Mesangial cell (primary cell): Measurements from ENCODE around the gene CHRNA5. TPM values are rescaled to one million over a fixed set of nuclear protein-coding genes. Genes with fewer than 3 reads are reported as not detected.

Source experiments
- total RNA-seq: library from RNA; depleted of rRNA; stranded (reverse); fragments of >200 nt; gene quantifications from 2 replicates; pipeline ENCODE4 v1.2.3, GENCODE V29; 2015

CHRNA5 gene
- 1.8 and 6.0 TPM in 2 replicates for total RNA-seq

DNA sequence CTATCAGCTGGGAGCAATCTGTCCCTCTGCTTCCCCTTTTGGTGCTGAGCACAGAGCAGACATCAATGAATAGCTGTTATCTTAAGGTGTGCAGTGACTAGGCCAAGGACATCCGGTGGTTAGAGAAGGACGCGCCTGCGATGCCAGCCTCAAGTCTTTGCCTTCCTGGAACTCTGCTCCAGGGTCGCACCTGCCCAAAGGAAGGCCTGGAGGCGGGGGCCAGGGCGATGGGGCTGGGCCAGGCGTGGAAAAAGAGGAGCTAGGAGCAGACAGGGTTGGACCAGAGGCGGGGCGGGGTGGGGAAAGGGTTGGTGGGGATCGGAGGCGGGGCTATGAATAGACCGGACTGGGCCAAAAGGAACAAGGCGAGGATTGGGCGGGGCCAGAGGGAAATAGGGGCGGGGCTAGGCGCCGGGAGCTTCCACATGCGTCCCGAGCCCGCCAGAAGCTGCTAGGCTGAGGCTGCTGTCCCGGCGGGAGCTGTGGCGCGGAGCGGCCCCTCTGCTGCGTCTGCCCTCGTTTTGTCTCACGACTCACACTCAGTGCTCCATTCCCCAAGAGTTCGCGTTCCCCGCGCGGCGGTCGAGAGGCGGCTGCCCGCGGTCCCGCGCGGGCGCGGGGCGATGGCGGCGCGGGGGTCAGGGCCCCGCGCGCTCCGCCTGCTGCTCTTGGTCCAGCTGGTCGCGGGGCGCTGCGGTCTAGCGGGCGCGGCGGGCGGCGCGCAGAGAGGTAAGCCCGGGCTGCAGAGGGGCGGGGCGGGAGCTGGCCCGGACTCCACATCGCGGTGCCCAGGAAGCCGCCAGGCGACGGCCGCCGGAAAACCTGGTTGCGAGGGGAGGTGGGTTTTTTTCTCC, at the start of gene CHRNA5:
CHRNA5 (plus strand) TSS at position 424 of the 854 bp plus-strand sequence; CDS start at position 624, 200 bp downstream.

DNA sequence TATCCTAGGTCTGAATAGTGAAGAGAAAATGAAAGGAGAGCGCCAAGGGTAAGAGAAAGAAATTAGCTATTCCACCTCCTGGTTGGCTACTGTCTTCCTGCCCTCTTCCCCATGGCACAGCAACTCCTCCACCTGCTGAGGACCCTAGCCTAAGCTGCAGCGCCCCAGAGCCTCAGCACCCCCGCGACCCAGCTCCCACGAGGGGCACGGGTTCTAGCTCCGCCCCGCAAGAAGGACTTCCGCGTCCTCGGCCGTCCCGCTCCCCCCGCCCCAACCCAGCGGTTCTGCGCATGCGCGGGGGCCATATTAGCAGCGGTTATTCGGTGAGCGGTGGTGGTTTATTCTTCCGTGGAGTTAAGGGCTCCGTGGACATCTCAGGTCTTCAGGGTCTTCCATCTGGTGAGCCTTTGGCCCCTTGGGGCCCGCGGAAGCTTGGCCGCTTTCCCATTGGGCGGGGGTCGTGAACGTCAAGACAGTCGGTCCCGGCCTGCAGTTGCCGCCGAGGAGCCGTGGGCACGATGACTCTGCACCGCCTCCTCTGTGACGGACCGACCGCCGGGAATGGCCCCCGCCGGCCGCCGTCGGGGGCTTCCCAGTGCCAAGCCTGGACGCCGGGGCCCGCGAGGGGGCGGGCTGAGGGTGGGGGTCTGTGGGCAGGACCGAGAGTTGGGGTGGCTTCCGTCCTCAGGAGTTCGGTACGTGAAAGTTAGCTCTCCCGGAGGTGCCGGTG, 25.0 kb upstream of the CHRNA5 start, which contains the start of gene PSMA4:
PSMA4 (plus strand) TSS at position 304 of the 730 bp plus-strand sequence. CDS start 1,484 bp downstream, outside the sequence.

DNA sequence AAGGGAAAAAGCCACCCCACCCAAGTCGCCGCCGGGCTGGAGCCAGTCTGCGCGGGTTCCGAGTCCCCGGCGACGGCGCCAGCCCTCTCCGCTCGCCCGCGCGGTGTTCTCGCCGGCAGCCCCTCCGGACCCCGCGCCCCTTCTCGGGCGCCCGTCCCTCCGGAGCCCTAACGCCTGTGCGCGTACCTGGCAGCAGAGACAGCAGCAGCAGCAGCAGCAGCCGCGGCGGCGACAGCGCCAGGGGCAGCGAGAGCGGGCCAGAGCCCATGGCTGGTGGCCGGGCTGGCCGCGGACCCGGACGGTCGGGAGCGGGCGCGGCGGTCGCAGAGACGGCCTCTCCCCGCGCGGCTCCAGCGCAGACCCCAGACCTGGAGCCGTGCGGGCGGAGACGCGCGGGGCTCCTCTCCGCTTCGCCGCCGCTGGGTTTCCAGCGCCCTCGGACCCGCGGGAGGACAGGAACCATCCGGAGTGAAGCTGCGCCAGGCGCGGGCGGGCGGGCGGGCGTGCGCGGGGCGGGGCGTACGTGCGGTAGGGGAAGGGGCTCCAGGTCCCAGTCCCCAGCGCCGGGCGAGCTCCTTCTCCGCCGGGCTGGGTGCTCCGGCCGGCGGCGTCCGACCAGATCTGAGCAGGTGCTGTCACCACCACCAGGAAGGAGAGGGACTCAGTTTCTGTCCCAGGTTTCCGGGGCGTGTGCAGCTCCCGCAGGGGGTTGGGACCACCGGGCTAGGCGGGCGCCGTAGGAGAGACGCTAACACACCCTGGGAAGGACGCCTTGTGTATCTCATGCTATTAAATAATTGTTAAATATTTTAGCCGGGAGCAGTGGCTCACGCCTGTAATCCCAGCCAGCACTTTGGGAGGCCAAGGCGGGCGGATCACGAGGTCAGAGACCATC, 55.5 kb downstream of the CHRNA5 start, which contains the start of gene CHRNA3:
CHRNA3 (minus strand) TSS at position 470 of the 895 bp plus-strand sequence; CDS start at position 268, 202 bp downstream.

DNA sequence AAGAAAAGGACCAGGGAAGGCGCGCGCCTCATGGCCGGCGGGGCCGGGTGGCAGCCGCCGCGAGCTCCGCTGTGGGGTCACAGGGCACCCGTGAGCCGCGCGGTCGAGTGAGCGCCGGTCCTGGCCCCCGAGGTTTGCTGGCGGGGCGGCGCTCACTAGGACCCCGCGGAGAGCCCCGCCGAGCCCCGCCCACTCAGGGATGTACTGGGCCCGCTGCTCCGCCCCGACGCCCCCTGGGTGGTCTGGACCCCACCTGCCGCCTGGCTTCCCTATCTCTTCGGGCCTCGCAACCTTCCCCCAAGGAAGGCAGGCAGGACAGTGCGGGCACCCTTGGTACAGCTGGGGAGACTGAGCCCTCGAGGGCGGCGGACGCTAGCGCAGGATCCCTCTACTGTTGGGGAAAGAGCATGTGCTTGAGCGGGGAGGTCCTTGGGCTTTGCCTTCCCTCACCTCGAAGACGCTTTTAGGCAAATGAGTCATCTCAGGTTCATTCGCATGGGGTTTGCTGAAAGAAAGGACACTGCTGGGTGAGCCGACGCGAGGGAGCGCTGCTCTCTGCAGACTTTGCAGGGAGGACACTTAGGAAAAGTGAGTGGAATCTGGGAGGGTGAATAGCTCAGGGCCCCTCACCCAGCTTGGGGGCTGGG, 75.9 kb downstream of the CHRNA5 start, which contains the start of gene CHRNB4:
CHRNB4 (minus strand) TSS at position 109 of the 647 bp plus-strand sequence; CDS start at position 32, 77 bp downstream.

Other genes starting within 250 kb of the CHRNA5 start
- gene CRABP1, start 225.2 kb upstream of the CHRNA5 start, total RNA-seq: not detected in 2 replicates
- 11.4 and 20.7 TPM in 2 replicates for gene IREB2, start 127.3 kb upstream of the CHRNA5 start, total RNA-seq
- 4.7 and 5.1 TPM in 2 replicates for gene HYKK, start 57.9 kb upstream of the CHRNA5 start, total RNA-seq
- 143 and 200 TPM in 2 replicates for gene PSMA4, start 25.1 kb upstream of the CHRNA5 start, total RNA-seq
- gene CHRNA3, start 55.5 kb downstream of the CHRNA5 start, total RNA-seq: 0.13 TPM in 1 of 2 replicates, not detected in the other
- gene CHRNB4, start 75.7 kb downstream of the CHRNA5 start, total RNA-seq: 0.13 TPM in 1 of 2 replicates, not detected in the other
- gene ADAMTS7, start 245.9 kb downstream of the CHRNA5 start, total RNA-seq: 23.8 and 56.5 TPM in 2 replicates